ENCODE measurements around the gene NDUFV3.
"Not testable (repeated sequence)": the region's sequence is repeated elsewhere in the genome, so short reads cannot be mapped to it uniquely, and the experiment has no call there.

Gene NDUFV3

GRCh38 chr21:42892931-42893755 lies at the start of gene NDUFV3:
NDUFV3 (plus strand) TSS chr21:42893309; CDS start chr21:42893334, 25 bp downstream.
- Histone ChIP-seq H3K36me3 (ENCODE audit: control insufficient read depth in 1 of 2, insufficient read depth in 2 of 2, low read length in 2 of 2) (peaks cover 6 to 18% of the 10 kb centered on the region in 2 donors), H3K4me3 (ENCODE audit: low read depth in 1 of 2, low read length in 2 of 2) (peak within 1 kb of the TSS; percentile 81 to 94), H3K27me3 (ENCODE audit: low read depth, low read length) (no peaks in the 10 kb centered on the region), H3K4me1 (ENCODE audit: control insufficient read depth in 1 of 2, insufficient read depth in 2 of 2, low read length in 2 of 2) (peaks cover 0 to 5% of the 10 kb centered on the region in 2 donors), H3K27ac (ENCODE audit: low read length) (peak within 1 kb of the TSS; percentile 97), H3K9me3 (ENCODE audit: control insufficient read depth in 1 of 2, low read length in 2 of 2) (no peaks in the 10 kb centered on the region)

GRCh38 chr21:42844411-42845113 lies 48.5 kb upstream of the NDUFV3 start:
- Histone ChIP-seq H3K9me3 (ENCODE audit: control insufficient read depth in 1 of 2, low read length in 2 of 2) (no peaks in the 10 kb centered on the region), H3K4me1 (ENCODE audit: control insufficient read depth in 1 of 2, insufficient read depth in 2 of 2, low read length in 2 of 2) (no peaks in the 10 kb centered on the region), H3K4me3 (ENCODE audit: low read depth in 1 of 2, low read length in 2 of 2) (no peak overlapping the region), H3K36me3 (ENCODE audit: control insufficient read depth in 1 of 2, insufficient read depth in 2 of 2, low read length in 2 of 2) (peaks cover 33 to 72% of the 10 kb centered on the region in 2 donors), H3K27ac (ENCODE audit: low read length) (no peak overlapping the region), H3K27me3 (ENCODE audit: low read depth, low read length) (no peaks in the 10 kb centered on the region)

GRCh38 chr21:42845296-42845965 lies 47.7 kb upstream of the NDUFV3 start:
- peaks cover 32 to 72% of the 10 kb centered on the region in 2 donors for H3K36me3 ChIP-seq (ENCODE audit: control insufficient read depth in 1 of 2, insufficient read depth in 2 of 2, low read length in 2 of 2)
- no peaks in the 10 kb centered on the region for H3K27me3 ChIP-seq (ENCODE audit: low read depth, low read length)
- H3K4me3 ChIP-seq (ENCODE audit: low read depth in 1 of 2, low read length in 2 of 2) = no peak overlapping the region
- no peaks in the 10 kb centered on the region for H3K9me3 ChIP-seq (ENCODE audit: control insufficient read depth in 1 of 2, low read length in 2 of 2)
- H3K4me1 ChIP-seq (ENCODE audit: control insufficient read depth in 1 of 2, insufficient read depth in 2 of 2, low read length in 2 of 2) = no peaks in the 10 kb centered on the region
- H3K27ac ChIP-seq (ENCODE audit: low read length) = no peak overlapping the region

- no peak overlapping the region for H3K4me3 ChIP-seq (ENCODE audit: low read depth in 1 of 2, low read length in 2 of 2)
- no peaks in the 10 kb centered on the region for H3K9me3 ChIP-seq (ENCODE audit: control insufficient read depth in 1 of 2, low read length in 2 of 2)
- H3K36me3 ChIP-seq (ENCODE audit: control insufficient read depth in 1 of 2, insufficient read depth in 2 of 2, low read length in 2 of 2) = peaks cover 26 to 69% of the 10 kb centered on the region in 2 donors
- no peaks in the 10 kb centered on the region for H3K4me1 ChIP-seq (ENCODE audit: control insufficient read depth in 1 of 2, insufficient read depth in 2 of 2, low read length in 2 of 2)
- no peak overlapping the region for H3K27ac ChIP-seq (ENCODE audit: low read length)
- H3K27me3 ChIP-seq (ENCODE audit: low read depth, low read length) = no peaks in the 10 kb centered on the region
These were observed 46.9 kb upstream of the NDUFV3 start for GRCh38 chr21:42846221-42846620.

GRCh38 chr21:42847051-42847707 lies 45.9 kb upstream of the NDUFV3 start:
- no peaks in the 10 kb centered on the region for H3K4me1 ChIP-seq (ENCODE audit: control insufficient read depth in 1 of 2, insufficient read depth in 2 of 2, low read length in 2 of 2)
- H3K27me3 ChIP-seq (ENCODE audit: low read depth, low read length) = no peaks in the 10 kb centered on the region
- no peaks in the 10 kb centered on the region for H3K9me3 ChIP-seq (ENCODE audit: control insufficient read depth in 1 of 2, low read length in 2 of 2)
- H3K4me3 ChIP-seq (ENCODE audit: low read depth in 1 of 2, low read length in 2 of 2) = no peak overlapping the region
- H3K27ac ChIP-seq (ENCODE audit: low read length) = no peak overlapping the region
- peaks cover 26 to 69% of the 10 kb centered on the region in 2 donors for H3K36me3 ChIP-seq (ENCODE audit: control insufficient read depth in 1 of 2, insufficient read depth in 2 of 2, low read length in 2 of 2)

- Histone ChIP-seq H3K4me1 (ENCODE audit: control insufficient read depth in 1 of 2, insufficient read depth in 2 of 2, low read length in 2 of 2) (no peaks in the 10 kb centered on the region), H3K4me3 (ENCODE audit: low read depth in 1 of 2, low read length in 2 of 2) (no peak overlapping the region), H3K27ac (ENCODE audit: low read length) (no peak overlapping the region), H3K27me3 (ENCODE audit: low read depth, low read length) (no peaks in the 10 kb centered on the region), H3K36me3 (ENCODE audit: control insufficient read depth in 1 of 2, insufficient read depth in 2 of 2, low read length in 2 of 2) (peaks cover 24 to 67% of the 10 kb centered on the region in 2 donors), H3K9me3 (ENCODE audit: control insufficient read depth in 1 of 2, low read length in 2 of 2) (no peaks in the 10 kb centered on the region)
These were observed 45.4 kb upstream of the NDUFV3 start for GRCh38 chr21:42847726-42848125.

GRCh38 chr21:42848144-42848931 lies 44.8 kb upstream of the NDUFV3 start:
- H3K4me3 ChIP-seq (ENCODE audit: low read depth in 1 of 2, low read length in 2 of 2); H3K27me3 ChIP-seq (ENCODE audit: low read depth, low read length); H3K27ac ChIP-seq (ENCODE audit: low read length); H3K9me3 ChIP-seq (ENCODE audit: control insufficient read depth in 1 of 2, low read length in 2 of 2); H3K4me1 ChIP-seq (ENCODE audit: control insufficient read depth in 1 of 2, insufficient read depth in 2 of 2, low read length in 2 of 2): not testable (repeated sequence)
- H3K36me3 ChIP-seq (ENCODE audit: control insufficient read depth in 1 of 2, insufficient read depth in 2 of 2, low read length in 2 of 2) = peaks cover 20 to 72% of the 10 kb centered on the region in 2 donors

- H3K4me3 ChIP-seq (ENCODE audit: low read depth in 1 of 2, low read length in 2 of 2) = no peak overlapping the region
- H3K36me3 ChIP-seq (ENCODE audit: control insufficient read depth in 1 of 2, insufficient read depth in 2 of 2, low read length in 2 of 2) = peaks cover 19 to 80% of the 10 kb centered on the region in 2 donors
- H3K27ac ChIP-seq (ENCODE audit: low read length) = no peak overlapping the region
- H3K9me3 ChIP-seq (ENCODE audit: control insufficient read depth in 1 of 2, low read length in 2 of 2) = no peaks in the 10 kb centered on the region
- H3K4me1 ChIP-seq (ENCODE audit: control insufficient read depth in 1 of 2, insufficient read depth in 2 of 2, low read length in 2 of 2) = no peaks in the 10 kb centered on the region
- no peaks in the 10 kb centered on the region for H3K27me3 ChIP-seq (ENCODE audit: low read depth, low read length)
These were observed 44.0 kb upstream of the NDUFV3 start for GRCh38 chr21:42848932-42849758.

- Histone ChIP-seq H3K27me3 (ENCODE audit: low read depth, low read length) (no peaks in the 10 kb centered on the region), H3K36me3 (ENCODE audit: control insufficient read depth in 1 of 2, insufficient read depth in 2 of 2, low read length in 2 of 2) (peaks cover 21 to 83% of the 10 kb centered on the region in 2 donors), H3K9me3 (ENCODE audit: control insufficient read depth in 1 of 2, low read length in 2 of 2) (no peaks in the 10 kb centered on the region), H3K4me1 (ENCODE audit: control insufficient read depth in 1 of 2, insufficient read depth in 2 of 2, low read length in 2 of 2) (no peaks in the 10 kb centered on the region), H3K4me3 (ENCODE audit: low read depth in 1 of 2, low read length in 2 of 2) (no peak overlapping the region), H3K27ac (ENCODE audit: low read length) (no peak overlapping the region)
These were observed 43.2 kb upstream of the NDUFV3 start for GRCh38 chr21:42849759-42850412.
